ENCODE data around the gene CFAP54. TPM values are rescaled to one million over a fixed set of nuclear protein-coding genes. Genes with fewer than 3 reads are reported as not detected.

Gene CFAP54
- total RNA-seq, 4 donors from 2014 or later = 1.3 to 14.2 (median 6.2) TPM

DNA sequence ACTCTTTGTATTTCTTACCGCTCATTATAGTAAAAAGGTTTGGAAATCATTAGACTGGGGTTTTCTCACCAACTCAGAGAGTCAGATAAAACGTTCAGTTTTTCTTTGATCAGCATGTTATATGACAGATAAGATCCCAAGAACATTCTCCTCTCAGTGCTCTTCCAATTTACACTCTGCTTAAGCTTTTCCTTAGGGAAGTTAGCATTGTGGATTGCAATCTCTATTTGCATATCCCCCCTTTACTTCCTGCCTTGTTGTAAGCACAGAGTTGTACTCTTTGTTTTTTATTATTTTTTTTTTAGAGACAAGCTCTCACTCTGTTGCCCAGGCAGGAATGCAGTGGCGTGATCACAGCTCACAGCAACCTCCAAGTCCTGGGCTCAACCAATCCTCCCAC is 11.4 kb upstream of the CFAP54 start:
- Histone ChIP-seq H3K27ac (no peak overlapping the region), H3K9me3 (no peaks in the 10 kb centered on the region), H3K4me3 (no peak overlapping the region), H3K27me3 (no peaks in the 10 kb centered on the region), H3K36me3 (no peaks in the 10 kb centered on the region), H3K4me1 (no peaks in the 10 kb centered on the region)
- no peak for DNase-seq
- intact Hi-C loops (cut with DNase I; ENCODE audit: low total_unique reads) = no loop called here
- TF ChIP-seq POLR2A (IDR thresholded peaks at IDR 0.05) = no peak
- TF ChIP-seq, protein P1, sequence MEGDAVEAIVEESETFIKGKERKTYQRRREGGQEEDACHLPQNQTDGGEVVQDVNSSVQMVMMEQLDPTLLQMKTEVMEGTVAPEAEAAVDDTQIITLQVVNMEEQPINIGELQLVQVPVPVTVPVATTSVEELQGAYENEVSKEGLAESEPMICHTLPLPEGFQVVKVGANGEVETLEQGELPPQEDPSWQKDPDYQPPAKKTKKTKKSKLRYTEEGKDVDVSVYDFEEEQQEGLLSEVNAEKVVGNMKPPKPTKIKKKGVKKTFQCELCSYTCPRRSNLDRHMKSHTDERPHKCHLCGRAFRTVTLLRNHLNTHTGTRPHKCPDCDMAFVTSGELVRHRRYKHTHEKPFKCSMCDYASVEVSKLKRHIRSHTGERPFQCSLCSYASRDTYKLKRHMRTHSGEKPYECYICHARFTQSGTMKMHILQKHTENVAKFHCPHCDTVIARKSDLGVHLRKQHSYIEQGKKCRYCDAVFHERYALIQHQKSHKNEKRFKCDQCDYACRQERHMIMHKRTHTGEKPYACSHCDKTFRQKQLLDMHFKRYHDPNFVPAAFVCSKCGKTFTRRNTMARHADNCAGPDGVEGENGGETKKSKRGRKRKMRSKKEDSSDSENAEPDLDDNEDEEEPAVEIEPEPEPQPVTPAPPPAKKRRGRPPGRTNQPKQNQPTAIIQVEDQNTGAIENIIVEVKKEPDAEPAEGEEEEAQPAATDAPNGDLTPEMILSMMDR (IDR thresholded peaks at IDR 0.05) = no peak

DNA sequence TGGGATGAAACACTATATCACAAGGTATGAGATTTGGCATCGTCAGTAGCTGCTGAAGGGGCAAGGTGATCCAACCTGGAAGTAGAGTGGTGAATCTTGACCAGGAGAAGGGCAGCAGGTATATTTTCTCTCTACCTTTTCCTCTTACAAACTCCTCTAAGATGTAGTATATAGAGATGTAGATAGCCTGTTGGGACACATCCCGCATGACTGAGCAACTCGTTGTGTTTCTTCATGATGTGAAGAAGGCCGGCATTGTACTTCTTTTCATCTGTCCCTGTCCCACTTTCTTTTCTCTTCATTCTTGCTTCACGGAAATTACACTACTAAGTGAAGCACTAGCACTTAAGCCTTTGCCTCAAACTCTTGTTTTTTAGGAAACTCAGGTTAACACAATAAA is 7.3 kb upstream of the CFAP54 start:
- Histone ChIP-seq H3K36me3 (no peaks in the 10 kb centered on the region), H3K4me1 (no peaks in the 10 kb centered on the region), H3K4me3 (no peak overlapping the region), H3K9me3 (no peaks in the 10 kb centered on the region), H3K27me3 (no peaks in the 10 kb centered on the region), H3K27ac (no peak overlapping the region)
- no peak for DNase-seq
- TF ChIP-seq POLR2A (IDR thresholded peaks at IDR 0.05) = no peak
- TF ChIP-seq, protein P1 (IDR thresholded peaks at IDR 0.05) = no peak
- intact Hi-C loops (cut with DNase I; ENCODE audit: low total_unique reads) = loop anchor here (10.0 kb wide), 1 partner anchor 77 kb away; the partner anchor contains the start of gene CDK17

GRCh38 chr12:96483116-96483515 is 6.3 kb upstream of the CFAP54 start:
- no peaks in the 10 kb centered on the region for H3K4me1 ChIP-seq
- DNase-seq = no peak
- no peak for TF ChIP-seq POLR2A (IDR thresholded peaks at IDR 0.05)
- TF ChIP-seq, protein P1 (IDR thresholded peaks at IDR 0.05) = no peak
- H3K27ac ChIP-seq = no peak overlapping the region
- intact Hi-C loops (cut with DNase I; ENCODE audit: low total_unique reads) = loop anchor here (10.0 kb wide), 1 partner anchor 78 kb away; the partner anchor contains the start of gene CDK17
- no peak overlapping the region for H3K4me3 ChIP-seq
- H3K36me3 ChIP-seq = no peaks in the 10 kb centered on the region
- H3K27me3 ChIP-seq = no peaks in the 10 kb centered on the region
- H3K9me3 ChIP-seq = no peaks in the 10 kb centered on the region

- TF ChIP-seq, protein P1 (IDR thresholded peaks at IDR 0.05) = no peak
- no peak for TF ChIP-seq POLR2A (IDR thresholded peaks at IDR 0.05)
- intact Hi-C loops (cut with DNase I; ENCODE audit: low total_unique reads) = loop anchor here (10.0 kb wide), 1 partner anchor 82 kb away; the partner anchor contains the start of gene CDK17
Measured at GRCh38 chr12:96486751-96487613, 2.4 kb upstream of the CFAP54 start.

DNA sequence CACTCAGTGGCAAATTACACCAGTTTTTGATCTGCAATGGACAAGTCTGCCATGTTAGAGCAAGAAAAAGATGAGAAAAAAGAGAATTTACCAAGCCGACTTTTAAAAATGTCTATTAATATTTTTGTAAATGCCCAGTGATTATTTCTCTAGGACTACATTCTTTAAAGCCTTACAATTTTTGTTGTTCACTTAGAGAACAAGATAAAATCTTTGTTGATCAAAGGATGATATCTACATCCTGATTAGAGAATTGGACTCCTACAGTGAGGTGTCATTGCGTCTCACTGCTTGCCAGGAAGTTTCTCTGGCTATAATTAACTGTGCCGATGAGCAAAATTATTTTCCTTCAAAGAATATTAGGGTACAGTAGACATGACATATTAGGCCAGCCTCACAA is 1.7 kb upstream of the CFAP54 start:
- no peaks in the 10 kb centered on the region for H3K27me3 ChIP-seq
- no peak overlapping the region for H3K4me3 ChIP-seq
- DNase-seq = no peak
- H3K4me1 ChIP-seq = no peaks in the 10 kb centered on the region
- intact Hi-C loops (cut with DNase I; ENCODE audit: low total_unique reads) = loop anchor here (10.0 kb wide), 1 partner anchor 83 kb away; the partner anchor contains the start of gene CDK17
- TF ChIP-seq, protein P1 (IDR thresholded peaks at IDR 0.05) = no peak
- no peak for TF ChIP-seq POLR2A (IDR thresholded peaks at IDR 0.05)
- H3K36me3 ChIP-seq = no peaks in the 10 kb centered on the region
- H3K9me3 ChIP-seq = no peaks in the 10 kb centered on the region
- H3K27ac ChIP-seq = no peak overlapping the region

More at GRCh38 chr12:96486751-96487613, 2.4 kb upstream of the CFAP54 start:
- no peak overlapping the region for H3K4me3 ChIP-seq
- H3K27me3 ChIP-seq = no peaks in the 10 kb centered on the region
- no peaks in the 10 kb centered on the region for H3K36me3 ChIP-seq
- H3K27ac ChIP-seq = no peak overlapping the region
- H3K9me3 ChIP-seq = no peaks in the 10 kb centered on the region
- H3K4me1 ChIP-seq = no peaks in the 10 kb centered on the region
- DNase-seq = no peak

Data from uterus (tissue), 4 donors.